NCI-H69 (cell line): ENCODE data around the gene BIRC3.
"Not testable (repeated sequence)": the region's sequence is repeated elsewhere in the genome, so short reads cannot be mapped to it uniquely, and the experiment has no call there.

Experiments used
- DNase-seq: peaks from one replicate; lab custom pipeline; 2025; lab: John Stamatoyannopoulos, UW

The BIRC3 gene

DNA sequence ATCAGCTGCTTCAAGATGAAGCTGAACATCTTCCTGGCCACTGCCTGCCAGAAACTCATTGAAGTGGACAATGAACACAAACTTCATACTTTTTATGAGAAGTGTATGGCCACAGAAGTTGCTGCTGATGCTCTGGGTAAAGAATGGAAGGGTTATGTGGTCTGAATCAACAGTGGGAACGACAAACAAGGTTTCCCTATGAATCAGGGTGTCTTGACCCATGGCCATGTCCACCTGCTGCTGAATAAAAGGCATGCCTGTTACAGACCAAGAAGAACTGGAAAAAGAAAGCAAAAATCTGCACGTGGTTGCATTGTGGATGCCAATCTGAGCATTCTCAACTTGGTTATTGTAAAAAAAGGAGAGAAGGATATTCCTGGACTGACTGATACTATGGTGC, 22.2 kb upstream of the BIRC3 start:
- DNase-seq, result no peak

DNA sequence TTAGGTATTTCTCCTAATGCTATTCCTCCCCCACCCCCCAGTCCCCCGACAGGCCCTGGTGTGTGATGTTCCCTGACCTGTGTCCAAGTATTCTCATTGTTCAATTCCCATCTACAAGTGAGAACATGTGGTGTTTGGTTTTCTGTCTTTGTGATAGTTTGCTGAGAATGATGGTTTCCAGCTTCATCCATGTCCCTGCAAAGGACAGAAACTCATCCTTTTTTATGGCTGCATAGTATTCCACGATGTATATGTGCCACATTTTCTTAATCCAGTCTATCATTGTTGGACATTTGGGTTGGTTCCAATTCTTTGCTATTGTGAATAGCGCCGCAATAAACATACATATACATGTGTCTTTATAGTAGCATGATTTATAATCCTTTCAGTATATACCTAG, 20.5 kb upstream of the BIRC3 start:
- not testable (repeated sequence) for DNase-seq

DNA sequence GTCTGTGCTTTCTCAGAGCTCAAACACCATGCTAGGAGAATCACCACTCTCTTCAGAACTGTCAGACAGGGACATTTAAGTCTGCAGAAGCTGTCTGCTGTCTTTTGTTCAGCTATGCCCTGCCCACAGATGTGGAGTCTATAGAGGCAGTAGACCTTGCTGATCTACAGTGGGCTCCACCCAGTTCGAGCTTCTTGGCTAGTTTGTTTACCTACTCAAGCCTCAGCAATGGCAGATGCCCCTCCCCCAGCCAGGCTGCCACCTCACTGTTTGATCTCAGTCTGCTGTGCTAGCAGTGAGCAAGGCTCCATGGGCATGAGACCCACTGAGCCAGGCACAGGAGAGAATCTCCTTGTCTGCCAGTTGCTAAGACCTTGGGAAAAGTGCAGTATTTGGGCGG, 16.4 kb upstream of the BIRC3 start:
- DNase-seq, result not testable (repeated sequence)

DNA sequence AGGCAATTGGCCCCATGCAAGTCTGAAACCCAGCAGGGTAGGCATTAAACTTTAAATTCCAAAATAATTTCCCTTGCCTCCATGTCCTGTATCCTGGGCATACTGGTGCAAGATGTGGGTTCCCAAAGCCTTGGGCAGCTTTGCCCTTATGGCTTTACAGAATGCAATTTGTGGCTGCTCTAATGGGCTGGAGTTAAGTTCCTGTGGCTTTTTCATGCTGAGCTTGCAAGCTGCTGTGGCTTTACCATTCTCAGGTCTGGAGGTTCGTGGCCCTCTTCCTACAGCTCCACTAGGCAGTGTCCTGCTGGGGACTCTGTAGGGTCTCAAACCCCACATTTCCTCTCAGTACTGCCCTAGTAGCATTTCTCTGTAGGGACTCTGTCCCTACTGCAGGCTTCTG, 15.0 kb upstream of the BIRC3 start:
- DNase-seq, result no peak

DNA sequence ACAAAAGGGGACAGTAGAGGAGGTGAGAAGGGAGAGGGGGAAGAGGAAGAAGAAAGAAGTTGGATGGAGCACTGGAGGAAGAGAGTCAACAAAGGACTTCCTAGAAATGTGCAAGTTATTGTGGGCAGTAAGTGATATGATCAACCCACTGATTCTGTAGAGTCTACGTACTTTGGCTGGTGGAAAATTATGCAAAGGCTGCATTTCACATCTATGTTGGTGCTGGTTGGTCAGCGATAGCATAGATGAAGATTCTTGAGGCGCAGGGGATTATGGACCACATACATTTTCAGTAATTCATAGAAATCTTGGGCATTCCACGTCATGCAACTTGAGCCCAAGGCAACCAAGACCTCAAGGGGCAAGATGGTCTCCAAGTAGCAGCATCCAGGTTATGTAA, 12.6 kb upstream of the BIRC3 start:
- DNase-seq, result no peak

DNA sequence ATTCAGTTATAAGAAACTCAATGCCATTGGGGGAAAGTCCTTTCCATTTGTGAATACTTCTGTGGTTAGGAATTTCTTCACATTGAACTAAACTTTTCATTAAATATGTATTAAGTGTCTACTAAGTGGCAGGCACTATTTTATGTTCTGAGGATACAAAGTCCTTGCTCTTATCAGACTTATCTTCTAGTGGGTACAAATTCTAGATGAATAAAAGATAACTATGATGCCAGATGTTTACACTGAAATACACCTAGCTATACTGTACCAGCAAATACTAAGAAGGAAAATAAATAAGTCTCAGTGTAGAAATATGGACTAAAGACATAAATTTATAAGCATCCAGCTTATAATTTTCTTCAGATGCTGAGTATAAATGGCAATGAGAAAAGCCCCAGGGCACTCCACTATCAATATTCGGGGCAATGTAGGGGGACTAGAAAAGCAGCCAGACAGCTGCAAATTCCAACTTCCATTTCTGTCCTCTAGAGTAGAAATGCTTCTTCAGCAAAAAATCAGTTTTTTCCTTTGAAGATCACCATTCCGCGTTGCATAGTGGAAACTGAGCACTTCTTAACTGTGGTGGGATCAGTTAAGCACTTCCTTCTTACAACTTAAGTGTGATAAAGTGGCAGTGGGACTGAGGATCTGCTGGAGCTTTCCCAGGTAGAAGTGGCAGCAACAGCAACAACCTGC, 11.8 kb upstream of the BIRC3 start:
- DNase-seq, result no peak

DNA sequence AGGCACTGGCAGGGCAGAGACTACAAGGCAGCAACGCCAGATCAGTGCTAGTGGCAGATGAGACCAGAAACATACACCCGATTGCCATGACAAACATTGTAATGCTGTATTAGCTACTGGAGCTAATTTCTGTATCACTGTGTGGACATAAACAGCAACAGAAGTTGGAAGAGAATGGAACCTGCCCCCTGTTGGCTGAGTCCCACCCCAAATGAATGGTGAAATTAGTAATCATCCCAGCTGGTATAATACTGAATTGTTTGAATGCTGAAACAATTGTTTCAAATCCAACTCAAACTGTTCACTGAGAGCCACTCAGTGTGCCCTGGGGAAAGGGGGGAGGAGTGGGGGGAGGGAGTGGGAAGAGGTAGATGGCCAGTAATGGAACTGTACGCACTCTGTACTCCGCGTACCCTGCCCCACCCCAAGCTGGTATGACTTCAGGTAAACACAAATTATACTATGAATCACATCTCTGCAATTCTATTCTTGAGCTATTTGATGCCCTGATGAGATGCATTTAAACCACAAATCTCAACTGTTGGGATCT, 11.2 kb upstream of the BIRC3 start:
- DNase-seq, result peak; percentile 86

DNA sequence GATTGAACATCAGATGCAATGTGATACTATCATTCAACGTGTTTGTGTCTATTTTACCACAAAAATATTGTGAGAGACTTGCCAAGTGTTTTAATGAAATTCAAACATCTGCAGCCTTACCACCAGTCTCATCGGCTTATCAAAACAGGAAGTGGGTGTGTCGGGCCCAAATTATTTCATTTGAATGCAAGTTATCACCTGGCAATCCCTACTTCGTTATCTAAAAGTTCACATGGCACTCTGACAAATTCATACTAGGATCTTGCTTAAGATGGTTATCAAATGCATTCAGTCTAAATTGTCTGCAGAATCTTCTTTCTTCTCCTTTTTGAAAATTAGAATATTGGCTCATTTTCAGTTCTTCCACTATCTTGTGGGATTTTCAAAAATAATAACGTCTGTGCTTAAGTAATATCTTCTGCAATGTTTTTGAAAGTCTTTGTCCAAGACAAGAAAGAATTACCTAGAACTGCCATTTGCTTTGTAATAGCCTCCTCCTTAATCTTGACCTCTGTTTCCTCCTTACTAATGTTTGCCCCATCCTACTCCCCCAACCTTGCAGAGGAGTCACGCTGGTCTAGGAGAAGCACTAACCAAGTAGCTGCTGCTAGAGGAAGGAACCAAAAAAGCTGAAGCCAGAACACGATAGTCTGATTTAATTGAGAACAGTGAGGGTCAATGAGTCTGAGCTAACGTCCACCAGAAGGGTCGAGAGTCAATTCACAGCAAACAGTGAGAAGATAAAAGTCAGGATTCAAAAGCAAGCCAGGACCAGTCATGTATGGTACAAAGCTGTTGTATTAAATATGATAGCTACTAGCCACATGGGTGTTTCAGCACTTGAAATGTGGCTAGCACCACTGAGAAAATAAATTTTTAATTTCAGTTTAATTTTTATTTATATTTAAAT, 10.2 kb upstream of the BIRC3 start:
- peak; percentile 43 for DNase-seq

DNA sequence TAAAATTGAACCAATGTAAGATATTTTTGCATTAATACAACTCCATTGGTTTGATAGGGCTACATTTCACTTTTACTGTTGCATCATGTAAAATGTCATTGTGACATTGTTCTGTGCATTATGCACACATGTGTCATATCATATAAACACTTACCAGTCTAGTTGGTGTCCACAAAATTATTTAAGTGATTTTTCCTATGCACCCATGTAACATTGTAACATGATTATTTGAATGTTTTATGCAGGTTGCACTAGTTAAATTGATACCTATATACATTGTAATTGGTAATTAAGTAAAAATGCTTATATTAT, 9.6 kb upstream of the BIRC3 start:
- no peak for DNase-seq

DNA sequence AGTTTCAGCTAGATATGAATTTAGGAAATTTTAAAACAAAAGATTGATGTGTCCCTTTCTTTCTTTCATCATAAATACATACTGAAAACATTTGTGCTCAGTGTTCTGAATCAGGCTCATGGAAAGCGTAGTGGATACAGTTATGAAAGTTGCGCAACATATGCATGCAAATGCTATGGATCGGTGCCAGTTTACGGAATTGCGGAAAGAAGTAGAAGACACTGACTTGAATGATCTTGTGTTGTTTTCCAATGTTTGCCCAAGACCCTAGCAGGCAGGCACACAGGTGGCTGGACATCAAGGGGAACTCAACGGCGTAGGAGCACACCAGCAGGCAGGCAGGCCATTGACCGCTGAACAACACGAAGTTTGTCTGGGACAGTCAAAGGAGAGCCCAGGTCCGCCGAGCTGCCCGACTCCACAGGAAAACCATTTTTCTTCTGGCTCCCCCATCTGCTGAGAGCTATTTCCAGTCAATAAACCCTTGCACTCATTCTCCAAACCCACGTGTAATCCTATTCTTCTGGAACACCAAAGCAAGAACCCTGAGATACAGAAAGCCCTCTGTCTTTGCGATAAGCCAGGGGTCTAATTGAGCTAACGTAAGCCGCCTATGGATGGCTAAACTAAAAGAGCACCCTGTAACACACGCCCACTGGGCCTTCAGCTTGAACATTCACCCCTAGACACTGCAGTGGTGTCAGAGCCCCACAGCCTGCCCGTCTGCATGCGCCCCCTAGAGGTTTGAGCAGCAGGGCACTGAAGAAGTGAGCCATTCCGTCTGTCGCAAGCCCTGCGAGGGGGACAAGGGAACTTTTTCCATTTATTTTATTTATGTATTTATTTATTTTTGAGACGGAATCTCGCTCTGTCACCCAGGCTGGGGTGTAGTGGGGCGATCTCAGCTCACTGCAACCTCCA, 7.4 kb upstream of the BIRC3 start:
- peak; percentile 8 for DNase-seq

DNA sequence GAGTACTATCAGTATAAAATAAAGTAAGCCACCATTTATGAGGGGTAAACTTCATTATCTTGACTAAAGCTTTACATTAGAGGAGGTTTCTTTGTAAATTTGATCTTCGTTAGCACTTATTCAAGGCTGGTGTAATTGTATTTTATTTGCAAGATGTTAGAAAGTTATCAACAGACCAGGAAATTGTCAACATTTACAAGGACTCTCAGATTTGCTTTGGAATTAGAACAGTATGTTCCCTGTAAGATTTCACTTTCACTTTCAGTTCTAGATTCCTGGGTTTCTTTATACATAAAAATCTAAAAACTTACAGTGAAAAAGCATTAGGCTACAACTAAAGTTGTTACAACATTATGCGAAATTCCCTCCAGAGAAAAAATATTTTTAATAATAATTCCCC, 4.6 kb upstream of the BIRC3 start:
- no peak for DNase-seq

DNA sequence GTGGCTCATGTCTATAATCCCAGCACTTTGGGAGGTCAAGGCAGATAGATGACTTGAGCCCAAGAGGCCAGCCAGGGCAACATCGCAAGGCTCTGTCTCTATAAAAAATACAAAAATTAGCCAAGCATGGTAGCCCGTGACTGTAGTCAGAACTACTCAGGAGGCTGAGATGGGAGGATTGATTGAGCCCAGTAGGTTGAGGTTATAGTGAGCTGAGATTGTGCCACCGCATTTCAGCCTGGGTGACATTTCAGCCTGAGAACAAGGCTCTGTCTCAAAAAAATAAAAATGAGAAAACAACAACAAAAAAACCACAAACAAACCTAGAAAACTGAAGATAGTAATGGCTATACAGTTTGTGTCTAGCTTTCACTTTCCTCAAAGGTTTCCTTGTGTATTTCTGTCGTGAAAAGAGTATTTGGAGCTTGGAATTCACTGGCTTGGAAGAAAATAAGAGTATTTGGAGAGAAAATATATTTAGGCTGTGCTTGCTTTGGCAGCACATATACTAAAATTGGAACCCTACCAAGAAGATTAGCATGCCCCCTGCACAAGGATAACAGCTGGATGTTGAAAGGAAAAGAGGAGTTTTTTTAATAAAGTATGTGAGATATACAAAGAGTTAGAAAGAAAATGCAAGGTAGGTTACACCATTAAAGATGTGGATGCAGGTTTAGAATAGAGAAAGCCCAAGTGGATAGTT, 3.9 kb upstream of the BIRC3 start:
- DNase-seq, result no peak

DNA sequence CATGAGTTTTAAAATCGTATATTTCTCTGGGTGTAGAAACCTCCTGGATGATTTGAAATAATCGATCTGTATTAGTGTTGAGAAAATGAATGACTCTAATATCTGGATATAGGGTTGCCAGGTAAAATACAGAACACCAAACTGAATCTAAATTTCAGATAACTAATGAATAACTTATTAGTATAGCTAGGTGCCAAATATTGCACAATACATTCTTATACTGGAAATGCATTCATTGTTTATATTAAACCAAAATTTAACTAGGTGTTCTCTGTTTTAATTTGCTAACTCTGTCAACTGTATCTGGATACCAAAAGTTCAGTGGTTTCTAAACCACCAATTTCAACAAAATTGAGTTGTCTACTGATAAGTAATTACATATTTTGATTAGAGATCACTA, 2.5 kb upstream of the BIRC3 start:
- DNase-seq, result no peak

DNA sequence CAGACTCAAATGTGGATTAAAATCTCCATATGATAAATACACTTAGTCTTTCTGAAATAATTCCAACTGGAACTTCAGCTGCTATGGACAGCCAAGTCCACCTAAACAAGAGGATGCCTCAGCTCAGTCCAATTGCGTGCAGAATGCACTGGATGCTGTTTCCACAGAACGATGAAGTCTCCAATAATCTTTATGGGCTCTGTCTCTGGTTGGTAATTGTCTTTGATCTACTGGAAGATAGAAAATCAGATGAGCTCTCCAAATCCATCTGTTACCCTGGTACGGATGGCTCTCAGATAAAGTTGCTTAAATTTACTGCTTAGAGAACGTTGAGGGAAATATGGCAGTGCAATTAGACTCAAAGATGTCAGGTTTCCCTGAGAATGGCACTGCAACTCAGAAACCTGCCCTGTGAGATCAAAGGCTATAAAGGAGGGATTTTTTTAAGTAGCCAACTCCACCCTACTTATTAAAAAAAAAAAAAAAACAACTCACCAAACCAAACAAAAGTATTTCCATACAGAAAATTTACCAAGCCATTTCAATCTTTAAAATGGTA, 859 bp upstream of the BIRC3 start:
- DNase-seq, result no peak

DNA sequence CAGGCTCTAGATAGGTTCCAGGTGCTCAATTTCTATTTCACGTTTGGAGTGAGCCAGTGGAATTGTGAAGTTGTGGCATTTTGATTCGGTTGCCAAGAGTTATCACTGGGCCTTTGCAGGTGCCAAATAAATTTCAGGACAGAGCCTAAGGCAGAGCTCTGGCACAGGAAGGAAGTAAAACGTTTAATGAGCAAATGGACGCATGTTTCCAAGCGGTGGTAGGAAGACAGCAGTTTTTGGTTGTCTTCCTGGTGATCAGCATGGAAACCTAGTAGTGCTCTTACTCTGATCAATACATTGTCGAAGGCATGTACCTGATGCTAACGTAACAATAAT, 452 bp downstream of the BIRC3 start:
- DNase-seq, result no peak

DNA sequence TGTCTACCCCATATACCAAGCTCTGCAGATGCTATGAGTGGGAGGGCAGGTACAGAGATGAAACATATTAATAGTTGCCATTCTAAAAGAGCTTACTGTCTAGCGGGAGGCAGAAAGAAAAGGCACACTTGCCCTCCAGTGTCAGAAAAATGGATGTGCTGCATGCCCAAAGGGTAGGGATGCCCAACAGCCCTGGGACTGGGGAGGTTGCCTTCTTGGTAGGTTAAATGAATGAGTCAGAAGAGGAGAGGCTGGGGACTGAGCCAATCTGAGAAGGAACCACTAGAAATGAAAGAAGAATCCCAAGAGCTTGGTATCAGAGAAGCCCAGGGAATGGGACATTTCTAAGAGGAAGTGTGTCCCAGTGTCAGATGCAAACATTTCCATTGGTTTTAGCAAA, 1.2 kb downstream of the BIRC3 start:
- no peak for DNase-seq

DNA sequence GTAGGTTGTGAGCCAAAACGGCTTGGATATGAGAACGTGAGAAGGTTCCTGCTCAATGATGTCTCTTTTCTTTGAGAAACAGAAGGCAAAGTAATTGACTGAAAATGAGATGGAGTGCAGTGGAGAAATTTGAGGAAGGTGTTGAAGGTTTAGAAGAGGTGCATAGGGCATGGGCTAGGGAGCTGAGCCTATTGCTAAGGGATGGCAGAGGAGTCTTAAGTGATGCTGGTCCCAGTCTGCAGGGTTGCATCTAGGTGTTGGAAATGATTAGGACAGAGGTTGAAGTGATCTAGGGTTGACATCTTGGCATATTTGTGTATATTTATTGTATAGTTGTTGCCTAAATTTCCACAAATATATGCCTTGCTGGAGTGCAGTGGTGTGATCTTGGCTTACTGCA, 2.3 kb downstream of the BIRC3 start:
- no peak for DNase-seq

DNA sequence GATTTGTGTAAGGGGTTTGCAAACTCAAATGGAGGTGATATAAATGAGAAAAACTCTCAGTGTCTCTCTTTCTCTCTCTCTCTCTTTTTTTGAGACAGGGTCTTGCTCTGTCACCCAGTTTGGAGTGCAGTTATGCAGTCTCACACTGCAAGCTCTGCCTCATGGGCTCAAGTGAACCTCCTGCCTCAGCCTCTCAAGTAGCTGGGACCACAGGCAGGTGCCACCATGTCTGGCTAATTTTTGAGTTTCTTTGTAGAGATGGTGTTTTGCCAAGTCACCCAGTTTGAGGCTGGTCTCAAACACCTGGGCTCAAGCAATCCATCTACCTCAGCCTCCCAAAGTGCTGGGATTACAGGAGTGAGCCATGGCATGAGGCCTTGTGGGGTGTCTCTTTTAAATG, 2.9 kb downstream of the BIRC3 start:
- DNase-seq, result no peak

DNA sequence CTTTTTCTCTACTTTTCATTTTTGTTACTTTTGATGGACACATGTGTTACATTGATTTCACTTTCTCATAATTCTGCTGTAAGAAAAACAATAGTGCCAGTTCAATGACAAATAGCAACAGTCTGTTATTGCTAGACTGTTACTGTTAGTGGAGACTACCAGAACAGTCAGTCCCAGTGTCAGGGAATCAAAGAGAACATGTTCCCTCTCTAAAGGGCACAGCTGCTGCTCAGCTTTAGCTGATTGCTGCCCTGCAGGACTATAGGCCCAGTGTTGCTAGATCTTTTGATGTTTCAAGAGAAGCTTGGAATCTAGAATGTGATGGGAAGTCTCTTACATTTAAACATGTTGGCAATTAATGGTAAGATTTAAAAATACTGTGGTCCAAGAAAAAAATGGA, 3.4 kb downstream of the BIRC3 start:
- no peak for DNase-seq

DNA sequence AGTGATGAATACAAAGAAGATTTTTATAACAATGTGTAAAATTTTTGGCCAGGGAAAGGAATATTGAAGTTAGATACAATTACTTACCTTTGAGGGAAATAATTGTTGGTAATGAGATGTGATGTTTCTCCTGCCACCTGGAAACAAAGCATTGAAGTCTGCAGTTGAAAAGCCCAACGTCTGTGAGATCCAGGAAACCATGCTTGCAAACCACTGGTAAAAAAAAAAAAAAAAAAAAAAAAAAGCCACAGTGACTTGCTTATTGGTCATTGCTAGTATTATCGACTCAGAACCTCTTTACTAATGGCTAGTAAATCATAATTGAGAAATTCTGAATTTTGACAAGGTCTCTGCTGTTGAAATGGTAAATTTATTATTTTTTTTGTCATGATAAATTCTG, 5.3 kb downstream of the BIRC3 start:
- no peak for DNase-seq

DNA sequence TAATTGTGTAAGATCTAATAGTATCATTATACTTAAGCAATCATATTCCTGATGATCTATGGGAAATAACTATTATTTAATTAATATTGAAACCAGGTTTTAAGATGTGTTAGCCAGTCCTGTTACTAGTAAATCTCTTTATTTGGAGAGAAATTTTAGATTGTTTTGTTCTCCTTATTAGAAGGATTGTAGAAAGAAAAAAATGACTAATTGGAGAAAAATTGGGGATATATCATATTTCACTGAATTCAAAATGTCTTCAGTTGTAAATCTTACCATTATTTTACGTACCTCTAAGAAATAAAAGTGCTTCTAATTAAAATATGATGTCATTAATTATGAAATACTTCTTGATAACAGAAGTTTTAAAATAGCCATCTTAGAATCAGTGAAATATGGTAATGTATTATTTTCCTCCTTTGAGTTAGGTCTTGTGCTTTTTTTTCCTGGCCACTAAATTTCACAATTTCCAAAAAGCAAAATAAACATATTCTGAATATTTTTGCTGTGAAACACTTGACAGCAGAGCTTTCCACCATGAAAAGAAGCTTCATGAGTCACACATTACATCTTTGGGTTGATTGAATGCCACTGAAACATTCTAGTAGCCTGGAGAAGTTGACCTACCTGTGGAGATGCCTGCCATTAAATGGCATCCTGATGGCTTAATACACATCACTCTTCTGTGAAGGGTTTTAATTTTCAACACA, 6.4 kb downstream of the BIRC3 start:
- peak; percentile 6 for DNase-seq
